Bronchial epithelial cell (primary cell): ENCODE measurements around the gene UBASH3B. TPM values are rescaled to one million over a fixed set of nuclear protein-coding genes. Genes with fewer than 3 reads are reported as not detected.

Source experiments
- DNase-seq: peaks from one replicate; pipeline ENCODE4 v3.0.0-alpha.2; 2010; ENCODE audit warnings: low read depth
- FAIRE-seq: peaks from 2 replicates; lab custom pipeline; 2011; peaks lifted over from hg19 to GRCh38; lab: Jason Lieb, UNC
- H3K27me3 ChIP-seq: 2 replicates; pipeline ENCODE4 v1.5.1; 2011; ENCODE audit warnings: low read length; ENCODE audit not compliant: control insufficient read depth, insufficient read depth
- H3K36me3 ChIP-seq: 2 replicates; pipeline ENCODE4 v1.5.1; 2011; ENCODE audit warnings: low read length; ENCODE audit not compliant: control insufficient read depth, insufficient read depth
- H3K4me3 ChIP-seq: 2 replicates; pipeline ENCODE4 v1.5.1; 2011; ENCODE audit warnings: mild to moderate bottlenecking, low read depth, low read length, control low read depth
- total RNA-seq: library from RNA; depleted of rRNA; stranded (reverse); fragments of >200 nt; gene quantifications from 2 replicates; pipeline ENCODE4 v1.2.1, GENCODE V29; 2014
- TF ChIP-seq, protein P1 (sequence below): IDR thresholded peaks from 2 replicates; pipeline ENCODE4 v1.5.1; 2011; ENCODE audit warnings: mild to moderate bottlenecking, moderate library complexity, low read length, control low read depth, inconsistent platforms; ENCODE audit not compliant: insufficient read depth, severe bottlenecking

The UBASH3B gene
- total RNA-seq, 1 donor from 2014 or later, result 10.0 TPM

DNA sequence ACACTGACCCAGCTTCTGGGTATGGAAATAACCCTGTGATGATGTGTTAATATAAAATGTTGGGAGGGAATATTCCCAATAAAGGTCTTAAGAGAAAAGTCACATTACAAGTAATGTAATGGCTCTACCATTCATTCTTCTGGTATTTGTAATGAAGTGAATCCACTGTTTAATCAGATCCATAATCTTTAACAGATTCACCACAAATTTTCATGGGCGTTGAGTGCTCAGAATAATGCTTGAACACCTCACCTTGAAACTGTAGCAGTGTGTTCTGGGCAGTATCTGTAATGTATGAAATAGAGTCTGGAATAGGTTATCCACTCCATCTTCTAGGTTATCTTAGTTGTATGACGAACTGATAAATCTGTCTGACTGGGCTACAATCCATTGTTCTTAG is 156.2 kb downstream of the UBASH3B start:
- Histone ChIP-seq H3K4me3 (no peak overlapping the region), H3K36me3 (no peaks in the 10 kb centered on the region), H3K27me3 (no peaks in the 10 kb centered on the region)
- FAIRE-seq, result no peak
- TF ChIP-seq, protein P1, sequence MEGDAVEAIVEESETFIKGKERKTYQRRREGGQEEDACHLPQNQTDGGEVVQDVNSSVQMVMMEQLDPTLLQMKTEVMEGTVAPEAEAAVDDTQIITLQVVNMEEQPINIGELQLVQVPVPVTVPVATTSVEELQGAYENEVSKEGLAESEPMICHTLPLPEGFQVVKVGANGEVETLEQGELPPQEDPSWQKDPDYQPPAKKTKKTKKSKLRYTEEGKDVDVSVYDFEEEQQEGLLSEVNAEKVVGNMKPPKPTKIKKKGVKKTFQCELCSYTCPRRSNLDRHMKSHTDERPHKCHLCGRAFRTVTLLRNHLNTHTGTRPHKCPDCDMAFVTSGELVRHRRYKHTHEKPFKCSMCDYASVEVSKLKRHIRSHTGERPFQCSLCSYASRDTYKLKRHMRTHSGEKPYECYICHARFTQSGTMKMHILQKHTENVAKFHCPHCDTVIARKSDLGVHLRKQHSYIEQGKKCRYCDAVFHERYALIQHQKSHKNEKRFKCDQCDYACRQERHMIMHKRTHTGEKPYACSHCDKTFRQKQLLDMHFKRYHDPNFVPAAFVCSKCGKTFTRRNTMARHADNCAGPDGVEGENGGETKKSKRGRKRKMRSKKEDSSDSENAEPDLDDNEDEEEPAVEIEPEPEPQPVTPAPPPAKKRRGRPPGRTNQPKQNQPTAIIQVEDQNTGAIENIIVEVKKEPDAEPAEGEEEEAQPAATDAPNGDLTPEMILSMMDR, result no peak
- DNase-seq, result no peak

DNA sequence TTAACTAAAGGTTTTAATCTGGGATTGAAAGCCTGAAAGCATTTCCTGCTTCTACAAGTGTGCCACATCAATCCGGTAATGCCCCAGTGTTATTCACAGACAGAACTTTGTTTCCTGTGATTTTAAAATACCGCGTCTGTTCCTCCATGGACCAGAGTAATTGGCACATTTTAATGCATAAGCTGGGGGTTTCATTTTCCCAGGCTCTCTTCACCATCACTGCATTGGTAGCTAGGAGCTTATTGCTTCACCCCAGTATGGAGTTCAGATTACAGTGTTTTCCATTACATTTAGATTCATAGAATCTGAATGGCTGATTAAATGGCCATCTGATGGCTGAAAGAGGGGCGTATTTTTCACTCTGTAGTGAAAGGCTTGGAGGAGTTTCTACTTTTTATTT is 157.1 kb downstream of the UBASH3B start:
- DNase-seq, result no peak
- Histone ChIP-seq H3K4me3 (no peak overlapping the region), H3K27me3 (no peaks in the 10 kb centered on the region), H3K36me3 (no peaks in the 10 kb centered on the region)
- FAIRE-seq, result no peak
- TF ChIP-seq, protein P1, result no peak

DNA sequence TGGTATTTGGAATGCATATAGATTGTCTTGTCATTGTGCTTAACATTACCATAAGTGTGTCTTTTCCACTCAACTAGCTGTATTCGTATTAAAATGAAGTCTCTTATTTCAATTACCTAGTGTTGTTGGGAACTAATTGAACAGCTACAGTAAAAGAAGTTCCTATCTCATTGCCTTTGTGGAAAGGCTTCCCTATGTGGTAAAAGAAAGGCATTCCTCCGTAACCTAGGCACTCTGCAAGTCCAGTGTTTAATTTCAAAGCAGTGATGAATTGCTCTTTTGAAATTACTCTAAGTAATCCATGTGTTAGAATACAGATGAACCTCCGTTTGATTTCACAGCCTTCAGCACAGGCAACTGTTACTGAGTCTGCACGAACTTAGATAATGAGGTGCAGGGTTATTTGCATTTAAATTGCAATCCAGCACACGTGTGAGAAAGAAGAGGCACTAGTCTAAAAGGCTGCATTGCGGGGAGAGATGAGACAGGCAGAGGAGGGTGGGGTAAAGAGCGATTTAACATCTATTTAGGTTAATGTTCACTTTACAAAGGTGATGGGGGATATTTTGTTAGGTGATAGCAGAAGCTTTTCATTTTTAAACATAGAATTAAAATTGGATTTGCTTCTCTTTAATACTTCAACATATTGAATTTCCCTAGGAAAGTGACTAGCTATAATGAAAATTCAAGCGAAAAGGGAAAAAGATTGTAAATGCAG is 157.8 kb downstream of the UBASH3B start:
- no peaks in the 10 kb centered on the region for H3K27me3 ChIP-seq
- FAIRE-seq, result no peak
- TF ChIP-seq, protein P1, result no peak

DNA sequence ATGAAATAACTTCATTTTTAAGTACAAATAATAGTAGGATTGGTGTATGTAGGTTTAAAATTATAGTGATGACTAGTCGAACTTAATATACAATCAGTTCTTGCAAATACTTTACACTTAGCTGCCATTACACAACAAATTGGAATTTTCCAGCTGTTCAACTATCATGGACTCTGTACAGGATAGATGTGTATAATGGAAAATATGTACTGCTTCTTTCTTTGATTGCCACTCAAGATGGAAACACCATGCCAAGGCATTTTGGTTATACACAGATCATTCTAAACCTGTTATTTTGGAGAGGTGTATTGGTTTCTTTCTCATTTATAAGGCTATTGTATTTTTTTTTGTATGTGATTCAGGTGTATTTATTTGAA is 158.4 kb downstream of the UBASH3B start:
- Histone ChIP-seq H3K4me3 (no peak overlapping the region), H3K27me3 (no peaks in the 10 kb centered on the region), H3K36me3 (no peaks in the 10 kb centered on the region)
- DNase-seq (no peak), FAIRE-seq (no peak)
- TF ChIP-seq, protein P1, result no peak

More for the DNA sequence above, 157.8 kb downstream of the UBASH3B start:
- Histone ChIP-seq H3K4me3 (no peak overlapping the region), H3K36me3 (no peaks in the 10 kb centered on the region)
- DNase-seq, result no peak

DNA sequence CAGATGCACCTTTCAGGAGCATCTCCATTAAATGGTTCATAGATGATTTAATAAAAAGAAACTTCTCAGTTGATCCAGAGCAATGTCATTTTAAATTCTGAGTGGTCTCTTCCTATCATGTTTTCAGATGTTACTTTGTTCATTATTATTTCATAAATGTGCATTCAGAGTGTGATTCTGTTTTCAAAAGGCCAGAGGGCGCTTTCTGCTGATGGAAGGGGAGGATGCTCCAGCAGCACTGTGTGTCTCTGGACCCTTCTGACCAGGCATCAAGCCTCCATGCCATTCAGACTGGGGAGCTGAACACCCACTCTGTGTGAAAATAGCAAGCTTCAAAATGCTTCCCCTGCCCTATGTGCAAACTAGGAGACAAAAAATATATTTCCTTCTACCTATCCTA is 158.9 kb downstream of the UBASH3B start:
- no peak for FAIRE-seq
- no peak for DNase-seq
- Histone ChIP-seq H3K36me3 (no peaks in the 10 kb centered on the region), H3K27me3 (no peaks in the 10 kb centered on the region), H3K4me3 (no peak overlapping the region)
- TF ChIP-seq, protein P1, result peak; percentile 16

DNA sequence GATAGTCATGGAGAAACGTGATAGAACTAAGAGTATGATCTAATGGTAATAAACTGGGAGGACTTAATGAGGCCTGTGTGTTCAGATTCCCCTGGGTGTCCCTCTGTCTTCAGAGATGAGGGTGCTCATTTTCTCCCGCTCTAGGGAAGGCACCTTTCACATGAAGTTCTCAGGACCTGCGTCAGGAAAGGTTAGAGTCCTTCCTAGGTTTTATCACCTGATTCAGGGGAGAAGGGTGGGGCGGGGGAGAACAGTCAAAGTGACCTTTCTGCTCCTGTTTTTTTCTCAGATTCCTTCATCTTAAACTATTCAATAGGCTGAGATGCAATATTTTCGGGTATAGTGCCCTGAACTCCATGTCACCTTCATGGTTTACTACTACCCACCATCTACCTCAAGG is 160.4 kb downstream of the UBASH3B start:
- TF ChIP-seq, protein P1, result no peak
- Histone ChIP-seq H3K4me3 (no peak overlapping the region), H3K27me3 (no peaks in the 10 kb centered on the region), H3K36me3 (no peaks in the 10 kb centered on the region)
- DNase-seq (no peak), FAIRE-seq (no peak)
